ENCODE data around the gene PLCL2. TPM values are rescaled to one million over a fixed set of nuclear protein-coding genes. Genes with fewer than 3 reads are reported as not detected.

Gene PLCL2
- total and polyA plus RNA-seq, 10 donors, result 6.9 to 60.4 (median 41.8) TPM

DNA sequence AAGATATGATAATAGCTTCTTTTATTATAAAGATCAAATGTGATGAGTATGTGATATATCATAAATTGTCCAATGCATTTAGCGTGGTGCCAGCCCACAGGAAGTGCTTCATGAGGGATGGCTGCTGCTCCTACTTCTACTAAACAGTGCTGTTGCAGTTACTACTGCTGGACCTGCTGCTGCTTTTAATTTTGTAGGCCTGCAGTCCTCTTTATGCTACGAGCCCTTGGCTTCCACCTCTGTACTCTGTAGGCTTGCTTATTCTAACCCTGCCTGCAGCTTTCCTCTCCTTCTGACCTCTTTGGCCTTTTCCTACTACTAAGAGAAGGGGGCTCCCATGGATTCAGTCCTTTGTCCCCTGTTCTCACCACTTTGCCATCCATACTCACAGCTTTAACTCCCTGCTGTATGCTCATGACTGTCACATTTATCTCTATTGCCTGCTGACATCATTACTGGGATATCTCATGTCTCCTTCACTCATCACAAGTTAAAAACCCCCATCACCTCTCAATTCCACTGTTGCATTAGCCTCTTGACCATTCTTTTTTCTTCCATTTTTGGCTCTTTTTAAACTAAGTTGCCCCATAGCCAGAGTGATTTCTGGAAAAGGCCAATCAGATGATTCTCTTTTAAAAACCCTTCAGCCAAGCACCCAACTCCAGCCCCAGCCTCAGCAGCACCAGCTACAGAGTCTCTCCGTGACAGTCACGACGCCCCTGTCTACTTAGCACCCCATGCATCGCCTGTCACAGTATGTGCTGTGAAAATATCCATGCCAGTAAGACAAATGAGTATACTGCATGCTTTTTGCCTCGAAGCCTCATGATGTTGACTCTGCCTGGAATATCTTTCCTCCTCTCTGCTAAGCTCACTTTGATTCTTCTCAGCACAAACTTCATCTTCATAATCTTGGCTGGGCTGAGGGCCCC is 56.3 kb downstream of the PLCL2 start:
- H3K4me3 ChIP-seq, result no peak overlapping the region
- H3K9me3 ChIP-seq, result no peaks in the 10 kb centered on the region
- intact Hi-C loops (cut with DNase I; ENCODE audit: low total_unique reads), result no loop called here
- 84 to 94% (median 87%) methylated on average over 7 of the region's 7 CpGs for WGBS, 5 donors
- no peaks in the 10 kb centered on the region for H3K27me3 ChIP-seq (replicated peaks in 1 of 7)
- no peaks in the 10 kb centered on the region for H3K36me3 ChIP-seq
- DNase-seq, result no peak
- peaks cover 25 to 82% (median 64%) of the 10 kb centered on the region in 6 donors for H3K4me1 ChIP-seq
- H3K27ac ChIP-seq, result no peak overlapping the region
- TF ChIP-seq, protein P1, sequence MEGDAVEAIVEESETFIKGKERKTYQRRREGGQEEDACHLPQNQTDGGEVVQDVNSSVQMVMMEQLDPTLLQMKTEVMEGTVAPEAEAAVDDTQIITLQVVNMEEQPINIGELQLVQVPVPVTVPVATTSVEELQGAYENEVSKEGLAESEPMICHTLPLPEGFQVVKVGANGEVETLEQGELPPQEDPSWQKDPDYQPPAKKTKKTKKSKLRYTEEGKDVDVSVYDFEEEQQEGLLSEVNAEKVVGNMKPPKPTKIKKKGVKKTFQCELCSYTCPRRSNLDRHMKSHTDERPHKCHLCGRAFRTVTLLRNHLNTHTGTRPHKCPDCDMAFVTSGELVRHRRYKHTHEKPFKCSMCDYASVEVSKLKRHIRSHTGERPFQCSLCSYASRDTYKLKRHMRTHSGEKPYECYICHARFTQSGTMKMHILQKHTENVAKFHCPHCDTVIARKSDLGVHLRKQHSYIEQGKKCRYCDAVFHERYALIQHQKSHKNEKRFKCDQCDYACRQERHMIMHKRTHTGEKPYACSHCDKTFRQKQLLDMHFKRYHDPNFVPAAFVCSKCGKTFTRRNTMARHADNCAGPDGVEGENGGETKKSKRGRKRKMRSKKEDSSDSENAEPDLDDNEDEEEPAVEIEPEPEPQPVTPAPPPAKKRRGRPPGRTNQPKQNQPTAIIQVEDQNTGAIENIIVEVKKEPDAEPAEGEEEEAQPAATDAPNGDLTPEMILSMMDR (IDR thresholded peaks at IDR 0.05 in 8 of 11, conservative IDR thresholded peaks at IDR 0.05 in 3 of 11), result no peak
- TF ChIP-seq POLR2A (IDR thresholded peaks at IDR 0.05), result no peak
- no peak for TF ChIP-seq POLR2AphosphoS5 (IDR thresholded peaks at IDR 0.05)

DNA sequence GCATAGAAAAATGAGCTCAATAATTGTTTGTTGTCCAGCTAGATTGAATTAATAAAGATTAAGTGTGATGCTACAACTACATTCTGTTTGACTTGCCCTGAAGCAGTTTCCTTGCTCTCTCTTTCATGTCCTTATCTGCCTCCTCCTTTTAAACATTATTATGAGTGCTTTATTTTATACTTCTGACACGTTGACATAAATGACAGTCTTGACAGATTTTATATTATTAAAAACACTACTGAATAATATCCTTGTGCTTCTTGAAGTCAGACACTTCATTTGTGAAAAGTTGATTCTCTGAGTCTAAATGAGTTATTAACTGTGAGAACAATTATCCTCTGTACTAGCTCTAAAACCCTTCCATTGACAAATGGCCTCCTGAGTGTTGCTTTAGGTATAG is 58.2 kb downstream of the PLCL2 start:
- DNase-seq, result no peak
- no peak for TF ChIP-seq POLR2A (IDR thresholded peaks at IDR 0.05)
- TF ChIP-seq, protein P1 (IDR thresholded peaks at IDR 0.05 in 8 of 11, conservative IDR thresholded peaks at IDR 0.05 in 3 of 11), result no peak
- TF ChIP-seq POLR2AphosphoS5 (IDR thresholded peaks at IDR 0.05), result no peak
- Histone ChIP-seq H3K4me3 (no peak overlapping the region), H3K9me3 (no peaks in the 10 kb centered on the region), H3K27ac (no peak overlapping the region), H3K27me3 (replicated peaks in 1 of 7) (no peaks in the 10 kb centered on the region), H3K36me3 (no peaks in the 10 kb centered on the region), H3K4me1 (peaks cover 14 to 68% (median 49%) of the 10 kb centered on the region in 6 donors)
- intact Hi-C loops (cut with DNase I; ENCODE audit: low total_unique reads), result no loop called here
- 16 to 48% (median 37%) methylated on average over 1 of the region's 1 CpG for WGBS, 5 donors

GRCh38 chr3:16943857-16944256 is 59.1 kb downstream of the PLCL2 start:
- TF ChIP-seq POLR2AphosphoS5 (IDR thresholded peaks at IDR 0.05) (no peak), POLR2A (IDR thresholded peaks at IDR 0.05) (no peak)
- TF ChIP-seq, protein P1 (IDR thresholded peaks at IDR 0.05 in 8 of 11, conservative IDR thresholded peaks at IDR 0.05 in 3 of 11), result no peak
- Histone ChIP-seq H3K9me3 (no peaks in the 10 kb centered on the region), H3K4me1 (peaks cover 17 to 68% (median 47%) of the 10 kb centered on the region in 6 donors), H3K36me3 (no peaks in the 10 kb centered on the region), H3K4me3 (no peak overlapping the region), H3K27ac (no peak overlapping the region), H3K27me3 (replicated peaks in 1 of 7) (no peaks in the 10 kb centered on the region)
- DNase-seq, result no peak
- intact Hi-C loops (cut with DNase I; ENCODE audit: low total_unique reads), result no loop called here

- TF ChIP-seq POLR2A (IDR thresholded peaks at IDR 0.05) (no peak), POLR2AphosphoS5 (IDR thresholded peaks at IDR 0.05) (no peak)
- TF ChIP-seq, protein P1 (IDR thresholded peaks at IDR 0.05 in 8 of 11, conservative IDR thresholded peaks at IDR 0.05 in 3 of 11), result no peak
These were observed 59.6 kb downstream of the PLCL2 start for GRCh38 chr3:16944356-16944755.

More at GRCh38 chr3:16944356-16944755, 59.6 kb downstream of the PLCL2 start:
- Histone ChIP-seq H3K4me3 (no peak overlapping the region), H3K4me1 (peaks cover 16 to 68% (median 45%) of the 10 kb centered on the region in 6 donors), H3K9me3 (no peaks in the 10 kb centered on the region), H3K27ac (no peak overlapping the region), H3K27me3 (replicated peaks in 1 of 7) (no peaks in the 10 kb centered on the region), H3K36me3 (no peaks in the 10 kb centered on the region)
- whole genome bisulfite sequencing, 5 donors, result 88 to 100% (median 93%) methylated on average over 1 of the region's 1 CpG
- intact Hi-C loops (cut with DNase I; ENCODE audit: low total_unique reads), result no loop called here
- DNase-seq, result no peak

Measured in spleen (tissue), 11 donors.